WTC11 (cell line): ENCODE measurements around the gene GAPT. TPM values are rescaled to one million over a fixed set of nuclear protein-coding genes. Genes with fewer than 3 reads are reported as not detected.
"Not testable (repeated sequence)": the region's sequence is repeated elsewhere in the genome, so short reads cannot be mapped to it uniquely, and the experiment has no call there.

Experiments
- ATAC-seq: fragments of 200-7000 bp; cut with Tn5 transposase; 2 replicates; pipeline ENCODE4 v1.10.0; 2021; ENCODE audit warnings: mild to moderate bottlenecking, moderate library complexity
- CTCF ChIA-PET: fragments of 300-600 bp; sonication (Branson Sonifier 250); formaldehyde crosslinking; loops from one replicate; lab custom pipeline; 2021; ENCODE audit warnings: antibody characterized with exemption; lab: Charles Lee
- POLR2A ChIA-PET: fragments of 350-600 bp; sonication (Branson Sonifier 250); formaldehyde crosslinking; loops from one replicate; lab custom pipeline; 2021; ENCODE audit warnings: antibody characterized with exemption; lab: Charles Lee
- DNase-seq: peaks from one replicate; pipeline ENCODE4 v3.0.0; 2021; ENCODE audit warnings: low spot score
- H3K27ac Mint-ChIP-seq: 2 replicates; pipeline ENCODE4 v1.8.0; 2021; ENCODE audit warnings: mixed read lengths
- H3K27me3 Mint-ChIP-seq: 2 replicates; pipeline ENCODE4 v1.8.0; 2021; ENCODE audit warnings: low read depth, mild to moderate bottlenecking, moderate library complexity, mixed read lengths
- H3K36me3 Mint-ChIP-seq: 2 replicates; pipeline ENCODE4 v1.8.0; 2021; ENCODE audit warnings: mixed read lengths
- H3K4me1 Mint-ChIP-seq: 2 replicates; pipeline ENCODE4 v1.8.0; 2022; ENCODE audit warnings: mixed read lengths
- H3K4me3 Mint-ChIP-seq: 2 replicates; pipeline ENCODE4 v1.8.0; 2021; ENCODE audit warnings: mild to moderate bottlenecking, moderate library complexity, mixed read lengths
- H3K9me3 Mint-ChIP-seq: 2 replicates; pipeline ENCODE4 v1.8.0; 2021; ENCODE audit warnings: mixed read lengths
- CBFB ChIP-seq: sonication (generic); formaldehyde crosslinking; IDR thresholded peaks from 2 replicates; pipeline ENCODE4 v1.8.1; 2022; ENCODE audit warnings: mild to moderate bottlenecking, low read depth, missing genetic modification reagents
- EMX1 ChIP-seq: fragments of 250-450 bp; sonication (Bioruptor Pico); IDR thresholded peaks from 2 replicates; pipeline ENCODE4 v1.8.0; 2021; ENCODE audit warnings: mild to moderate bottlenecking
- ETV6 ChIP-seq: sonication (generic); formaldehyde crosslinking; IDR thresholded peaks from 2 replicates; pipeline ENCODE4 v1.8.1; 2022; ENCODE audit warnings: mild to moderate bottlenecking, missing genetic modification reagents
- FOXP1 ChIP-seq: sonication (generic); formaldehyde crosslinking; IDR thresholded peaks from 2 replicates; pipeline ENCODE4 v1.8.0; 2022; ENCODE audit warnings: missing genetic modification reagents, mild to moderate bottlenecking, moderate library complexity, borderline replicate concordance
- GABPB1 ChIP-seq: sonication (generic); formaldehyde crosslinking; IDR thresholded peaks from 2 replicates; pipeline ENCODE4 v1.8.1; 2023; ENCODE audit warnings: mild to moderate bottlenecking, missing genetic modification reagents
- MXD4 ChIP-seq: fragments of 250-450 bp; sonication (Bioruptor Pico); IDR thresholded peaks from 2 replicates; pipeline ENCODE4 v1.8.0; 2021; ENCODE audit warnings: mild to moderate bottlenecking, moderate library complexity, borderline replicate concordance
- NFE2L1 ChIP-seq: sonication (generic); formaldehyde crosslinking; IDR thresholded peaks from 2 replicates; pipeline ENCODE4 v1.8.1; 2023; ENCODE audit warnings: missing genetic modification reagents
- TP53 ChIP-seq: sonication (generic); formaldehyde crosslinking; IDR thresholded peaks from 2 replicates; pipeline ENCODE4 v1.8.1; 2023; ENCODE audit warnings: mild to moderate bottlenecking, missing genetic modification reagents
- ZNF121 ChIP-seq: sonication (generic); formaldehyde crosslinking; IDR thresholded peaks from 2 replicates; pipeline ENCODE4 v1.8.0; 2023; ENCODE audit warnings: missing genetic modification reagents
- total RNA-seq: library from RNA; stranded (reverse); gene quantifications from 3 replicates; pipeline ENCODE4 v1.2.3, GENCODE V29; 2021
- TF ChIP-seq, protein P1 (sequence below): sonication (generic); formaldehyde crosslinking; IDR thresholded peaks from 2 replicates; pipeline ENCODE4 v1.8.0; 2022; ENCODE audit warnings: mild to moderate bottlenecking, missing genetic modification reagents
- TF ChIP-seq, protein P2 (sequence below): fragments of 250-450 bp; sonication (Bioruptor Pico); IDR thresholded peaks from 2 replicates; pipeline ENCODE4 v1.9.0; 2021; ENCODE audit warnings: mild to moderate bottlenecking
- TF ChIP-seq, protein P3 (sequence below): fragments of 250-450 bp; sonication (Bioruptor Pico); IDR thresholded peaks from 2 replicates; pipeline ENCODE4 v1.9.0; 2021; ENCODE audit warnings: mild to moderate bottlenecking
- TF ChIP-seq, protein P4 (sequence below): sonication (generic); formaldehyde crosslinking; IDR thresholded peaks from 2 replicates; pipeline ENCODE4 v1.8.1; 2023; ENCODE audit warnings: mild to moderate bottlenecking, moderate library complexity, missing genetic modification reagents

Gene GAPT
- total RNA-seq, 1 experiment from 2014 or later, result not detected

DNA sequence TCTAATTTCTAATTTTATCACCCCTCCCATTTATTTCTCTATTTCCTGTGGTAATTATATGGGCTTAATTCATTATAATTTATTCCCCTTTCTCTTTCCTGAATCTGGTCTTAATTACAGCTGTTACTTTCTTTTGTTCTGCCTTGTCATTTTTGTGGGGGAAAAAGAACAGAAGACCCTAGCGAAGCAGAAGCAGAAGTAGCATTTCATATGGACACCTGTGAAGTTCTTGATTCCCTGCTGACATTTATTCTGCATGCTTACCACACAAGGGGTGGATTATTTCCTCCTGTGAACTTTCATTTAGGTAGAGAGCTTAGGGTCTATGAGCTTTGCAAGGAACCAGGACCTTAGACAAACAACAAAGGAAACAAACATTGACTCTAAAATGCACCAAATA, 33.3 kb downstream of the GAPT start:
- ATAC-seq (no peak), DNase-seq (no peak)
- Mint-ChIP-seq H3K36me3 (no peaks in the 10 kb centered on the region), H3K27ac (no peak overlapping the region), H3K27me3 (no peaks in the 10 kb centered on the region), H3K4me3 (no peak overlapping the region), H3K9me3 (peaks cover 6% of the 10 kb centered on the region), H3K4me1 (no peaks in the 10 kb centered on the region; the same call in 1 of the 2 replicates)
- POLR2A ChIA-PET, result interaction anchor here (0.5 kb wide), 1 partner anchor 284 kb away, joined by 3 read pairs; no protein-coding TSS in a partner anchor
- TF ChIP-seq, protein P1, sequence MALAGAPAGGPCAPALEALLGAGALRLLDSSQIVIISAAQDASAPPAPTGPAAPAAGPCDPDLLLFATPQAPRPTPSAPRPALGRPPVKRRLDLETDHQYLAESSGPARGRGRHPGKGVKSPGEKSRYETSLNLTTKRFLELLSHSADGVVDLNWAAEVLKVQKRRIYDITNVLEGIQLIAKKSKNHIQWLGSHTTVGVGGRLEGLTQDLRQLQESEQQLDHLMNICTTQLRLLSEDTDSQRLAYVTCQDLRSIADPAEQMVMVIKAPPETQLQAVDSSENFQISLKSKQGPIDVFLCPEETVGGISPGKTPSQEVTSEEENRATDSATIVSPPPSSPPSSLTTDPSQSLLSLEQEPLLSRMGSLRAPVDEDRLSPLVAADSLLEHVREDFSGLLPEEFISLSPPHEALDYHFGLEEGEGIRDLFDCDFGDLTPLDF (CRISPR knock-in tag), result no peak
- TF ChIP-seq ETV6 (CRISPR knock-in tag) (no peak), CBFB (CRISPR knock-in tag) (no peak), FOXP1 (CRISPR knock-in tag) (no peak)
- TF ChIP-seq, protein P2, sequence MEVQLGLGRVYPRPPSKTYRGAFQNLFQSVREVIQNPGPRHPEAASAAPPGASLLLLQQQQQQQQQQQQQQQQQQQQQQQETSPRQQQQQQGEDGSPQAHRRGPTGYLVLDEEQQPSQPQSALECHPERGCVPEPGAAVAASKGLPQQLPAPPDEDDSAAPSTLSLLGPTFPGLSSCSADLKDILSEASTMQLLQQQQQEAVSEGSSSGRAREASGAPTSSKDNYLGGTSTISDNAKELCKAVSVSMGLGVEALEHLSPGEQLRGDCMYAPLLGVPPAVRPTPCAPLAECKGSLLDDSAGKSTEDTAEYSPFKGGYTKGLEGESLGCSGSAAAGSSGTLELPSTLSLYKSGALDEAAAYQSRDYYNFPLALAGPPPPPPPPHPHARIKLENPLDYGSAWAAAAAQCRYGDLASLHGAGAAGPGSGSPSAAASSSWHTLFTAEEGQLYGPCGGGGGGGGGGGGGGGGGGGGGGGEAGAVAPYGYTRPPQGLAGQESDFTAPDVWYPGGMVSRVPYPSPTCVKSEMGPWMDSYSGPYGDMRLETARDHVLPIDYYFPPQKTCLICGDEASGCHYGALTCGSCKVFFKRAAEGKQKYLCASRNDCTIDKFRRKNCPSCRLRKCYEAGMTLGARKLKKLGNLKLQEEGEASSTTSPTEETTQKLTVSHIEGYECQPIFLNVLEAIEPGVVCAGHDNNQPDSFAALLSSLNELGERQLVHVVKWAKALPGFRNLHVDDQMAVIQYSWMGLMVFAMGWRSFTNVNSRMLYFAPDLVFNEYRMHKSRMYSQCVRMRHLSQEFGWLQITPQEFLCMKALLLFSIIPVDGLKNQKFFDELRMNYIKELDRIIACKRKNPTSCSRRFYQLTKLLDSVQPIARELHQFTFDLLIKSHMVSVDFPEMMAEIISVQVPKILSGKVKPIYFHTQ (CRISPR knock-in tag), result no peak
- CTCF ChIA-PET, result interaction anchor here (1.0 kb wide), 2 partner anchors 28 to 326 kb away, joined by 3 to 4 read pairs; no protein-coding TSS in a partner anchor

DNA sequence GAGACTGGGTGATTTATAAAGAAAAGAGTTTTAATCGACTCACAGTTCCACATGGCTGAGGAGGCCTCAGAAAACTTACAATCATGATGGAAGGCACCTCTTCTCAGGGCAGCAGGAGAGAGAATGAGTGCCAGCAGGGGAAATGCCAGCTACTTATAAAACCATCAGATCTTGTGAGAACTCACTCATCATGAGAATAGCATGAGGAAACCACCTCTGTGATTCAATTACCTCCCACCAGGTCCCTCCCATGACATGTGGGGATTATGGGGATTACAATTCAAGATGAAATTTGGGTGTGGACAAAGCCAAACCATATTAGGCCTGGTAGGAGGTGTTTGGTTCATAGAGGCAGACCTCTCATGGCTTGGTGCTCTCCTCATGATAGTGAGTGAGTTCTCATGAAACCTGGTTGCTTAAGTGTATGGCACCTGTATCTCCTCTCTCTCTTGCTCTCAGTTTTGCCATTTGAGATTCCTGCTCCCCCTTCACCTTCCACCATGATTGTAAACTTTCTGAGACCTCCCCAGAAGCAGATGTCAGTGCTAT, 39.8 kb downstream of the GAPT start:
- H3K27ac Mint-ChIP-seq, result no peak overlapping the region
- peaks cover 27% of the 10 kb centered on the region for H3K36me3 Mint-ChIP-seq
- DNase-seq (no peak), ATAC-seq (peak; percentile 85)
- H3K4me3 Mint-ChIP-seq, result no peak overlapping the region
- peaks cover 45% of the 10 kb centered on the region for H3K9me3 Mint-ChIP-seq
- peaks cover 8% of the 10 kb centered on the region for H3K4me1 Mint-ChIP-seq
- H3K27me3 Mint-ChIP-seq, result no peaks in the 10 kb centered on the region; the same call in 1 of the 2 replicates
- TF ChIP-seq, protein P3, sequence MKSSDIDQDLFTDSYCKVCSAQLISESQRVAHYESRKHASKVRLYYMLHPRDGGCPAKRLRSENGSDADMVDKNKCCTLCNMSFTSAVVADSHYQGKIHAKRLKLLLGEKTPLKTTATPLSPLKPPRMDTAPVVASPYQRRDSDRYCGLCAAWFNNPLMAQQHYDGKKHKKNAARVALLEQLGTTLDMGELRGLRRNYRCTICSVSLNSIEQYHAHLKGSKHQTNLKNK (CRISPR knock-in tag), result no peak
- TF ChIP-seq MXD4 (no peak), ZNF121 (CRISPR knock-in tag) (no peak), CBFB (CRISPR knock-in tag) (no peak), GABPB1 (no peak), NFE2L1 (CRISPR knock-in tag) (no peak), EMX1 (CRISPR knock-in tag) (no peak), TP53 (no peak)
- TF ChIP-seq, protein P4, sequence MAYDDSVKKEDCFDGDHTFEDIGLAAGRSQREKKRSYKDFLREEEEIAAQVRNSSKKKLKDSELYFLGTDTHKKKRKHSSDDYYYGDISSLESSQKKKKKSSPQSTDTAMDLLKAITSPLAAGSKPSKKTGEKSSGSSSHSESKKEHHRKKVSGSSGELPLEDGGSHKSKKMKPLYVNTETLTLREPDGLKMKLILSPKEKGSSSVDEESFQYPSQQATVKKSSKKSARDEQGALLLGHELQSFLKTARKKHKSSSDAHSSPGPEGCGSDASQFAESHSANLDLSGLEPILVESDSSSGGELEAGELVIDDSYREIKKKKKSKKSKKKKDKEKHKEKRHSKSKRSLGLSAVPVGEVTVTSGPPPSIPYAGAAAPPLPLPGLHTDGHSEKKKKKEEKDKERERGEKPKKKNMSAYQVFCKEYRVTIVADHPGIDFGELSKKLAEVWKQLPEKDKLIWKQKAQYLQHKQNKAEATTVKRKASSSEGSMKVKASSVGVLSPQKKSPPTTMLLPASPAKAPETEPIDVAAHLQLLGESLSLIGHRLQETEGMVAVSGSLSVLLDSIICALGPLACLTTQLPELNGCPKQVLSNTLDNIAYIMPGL (CRISPR knock-in tag), result no peak
- TF ChIP-seq, protein P2 (CRISPR knock-in tag), result no peak
- CTCF ChIA-PET, result no interaction called here
- POLR2A ChIA-PET, result no interaction called here

DNA sequence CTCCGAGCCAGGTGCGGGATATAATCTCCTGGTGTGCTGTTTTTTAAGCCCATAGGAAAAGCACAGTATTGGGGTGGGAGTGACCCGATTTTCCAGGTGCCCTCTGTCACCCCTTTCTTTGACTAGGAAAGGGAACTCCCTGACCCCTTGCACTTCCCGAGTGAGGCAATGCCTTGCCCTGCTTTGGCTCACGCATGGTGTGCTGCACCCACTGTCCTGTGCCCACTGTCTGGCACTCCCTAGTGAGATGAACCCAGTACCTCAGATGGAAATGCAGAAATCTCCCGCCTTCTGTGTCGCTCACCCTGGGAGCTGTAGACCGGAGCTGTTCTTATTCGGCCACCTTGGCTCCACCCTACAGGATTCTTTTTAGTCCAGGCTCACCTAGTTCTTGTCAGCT, 50.7 kb downstream of the GAPT start:
- DNase-seq, POLR2A ChIA-PET, ATAC-seq, H3K4me1 Mint-ChIP-seq, CTCF ChIA-PET, H3K27me3 Mint-ChIP-seq, H3K4me3 Mint-ChIP-seq, H3K27ac Mint-ChIP-seq: not testable (repeated sequence)
- Mint-ChIP-seq H3K9me3 (peaks cover 57% of the 10 kb centered on the region), H3K36me3 (peaks cover 45% of the 10 kb centered on the region)
